NCI-H345 treated with DMSO at 0.1 percent for 48 hours (cell line): Measurements from ENCODE around the gene SNED1.

Experiments used
- DNase-seq: peaks from one replicate; lab custom pipeline; 2025; ENCODE audit not compliant: unreplicated experiment; lab: John Stamatoyannopoulos, UW

The SNED1 gene

DNA sequence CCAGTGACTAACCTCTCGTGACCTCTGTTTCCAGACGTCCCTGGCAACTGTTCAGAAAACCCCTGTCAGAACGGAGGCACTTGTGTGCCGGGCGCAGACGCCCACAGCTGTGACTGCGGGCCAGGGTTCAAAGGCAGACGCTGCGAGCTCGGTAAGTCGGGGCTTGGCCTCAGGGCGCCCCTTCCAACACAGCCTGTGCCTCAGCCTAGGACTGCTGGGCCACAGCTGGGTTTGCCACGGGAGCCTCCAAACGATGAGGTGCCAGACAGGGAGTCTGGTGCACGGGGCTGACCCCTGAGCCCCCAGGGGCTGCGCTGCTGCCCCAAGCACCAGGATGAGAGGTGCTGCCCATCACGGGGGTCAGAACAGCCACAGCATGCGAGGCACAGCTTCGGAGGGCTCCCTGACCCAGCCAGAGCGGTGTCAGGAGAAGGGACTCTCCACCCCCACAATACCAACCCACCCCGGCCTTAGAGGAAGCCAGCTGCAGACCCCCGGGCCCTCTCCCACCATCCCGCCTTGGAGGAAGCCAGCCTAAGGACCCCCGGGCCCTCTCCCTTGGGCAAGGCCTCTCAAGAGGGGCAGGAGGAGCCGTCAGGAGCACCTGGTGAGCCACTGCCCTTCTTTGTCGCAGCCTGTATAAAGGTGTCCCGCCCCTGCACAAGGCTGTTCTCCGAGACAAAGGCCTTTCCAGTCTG lies 83.4 kb downstream of the SNED1 start:
- DNase-seq: no peak

DNA sequence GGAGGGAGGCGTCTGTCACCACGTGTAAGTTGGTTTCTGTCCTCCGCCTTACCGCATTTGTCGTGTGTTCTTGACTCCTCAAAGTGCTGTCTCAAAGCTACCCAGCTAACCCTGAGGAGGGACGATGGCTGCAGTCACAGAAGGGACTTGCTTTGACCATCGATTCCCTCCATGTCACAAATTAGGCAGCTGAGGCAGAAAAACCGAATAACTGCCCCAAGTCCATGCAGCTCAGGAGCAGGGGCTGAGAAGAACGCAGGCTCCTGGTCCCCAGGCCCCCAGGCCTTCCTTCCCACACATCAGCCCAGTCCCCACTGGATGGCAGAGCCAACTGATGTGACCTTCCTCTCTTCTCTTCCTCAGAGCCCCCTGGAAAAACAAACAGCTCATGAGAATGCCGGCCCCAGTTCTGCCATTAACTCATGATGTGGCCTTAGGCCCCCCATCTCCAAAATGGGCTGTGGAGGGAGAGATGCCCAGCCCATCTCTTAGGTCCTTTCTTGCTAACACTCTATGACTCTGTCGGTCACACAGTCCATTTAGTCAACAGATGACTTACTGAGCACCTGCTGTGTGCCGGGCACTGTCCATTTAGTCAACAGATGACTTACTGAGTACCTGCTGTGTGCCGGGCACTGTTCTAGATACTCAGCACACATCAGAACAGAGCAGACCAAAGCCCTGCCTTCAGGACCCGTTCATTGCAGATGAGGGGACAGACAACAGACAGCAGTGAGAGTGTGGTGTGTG lies 84.1 kb downstream of the SNED1 start:
- DNase-seq: no peak

DNA sequence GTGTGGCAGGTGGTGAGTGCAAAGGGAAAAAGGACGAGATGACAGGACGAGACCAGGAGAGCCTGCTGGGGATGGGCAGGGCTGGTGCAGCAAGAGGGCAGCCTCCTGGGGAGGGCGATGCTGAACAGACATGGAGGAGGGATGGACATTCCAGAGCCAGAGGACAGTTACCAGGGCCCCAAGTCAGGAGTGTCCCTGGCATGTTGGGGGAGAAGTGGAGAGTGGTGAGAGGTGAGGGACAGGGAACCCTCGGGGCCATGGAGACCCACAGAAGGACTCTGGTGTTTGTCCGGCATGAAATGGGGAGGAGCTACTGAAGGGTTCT lies 84.6 kb downstream of the SNED1 start:
- no peak for DNase-seq

DNA sequence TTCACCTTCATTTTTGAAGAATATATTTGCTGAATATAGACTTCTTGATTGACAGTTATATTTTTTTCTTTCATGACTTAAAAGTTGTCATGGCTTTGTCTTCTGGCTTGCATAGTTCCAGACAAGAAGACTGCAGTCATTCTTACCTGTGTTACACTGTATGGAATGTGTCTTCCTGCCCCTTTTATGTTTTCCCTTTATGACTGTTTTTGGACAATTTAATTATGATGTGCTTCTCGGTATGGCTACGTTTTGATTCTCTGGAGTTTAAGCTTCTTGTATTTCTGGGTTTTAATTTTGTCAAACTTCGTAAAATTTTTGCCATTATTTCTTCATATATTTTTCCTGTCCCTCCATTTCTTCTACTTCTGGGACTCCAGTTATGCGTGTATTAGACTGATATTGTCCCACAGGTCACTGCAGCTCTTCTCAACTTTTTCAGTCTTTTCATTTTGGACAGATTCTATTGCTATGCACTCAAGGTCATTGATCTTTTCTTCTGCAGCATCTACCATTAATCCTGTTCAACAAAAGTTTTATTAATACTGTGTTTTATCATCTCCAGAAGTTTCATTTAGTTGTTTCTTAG lies 86.5 kb downstream of the SNED1 start:
- no peak for DNase-seq

DNA sequence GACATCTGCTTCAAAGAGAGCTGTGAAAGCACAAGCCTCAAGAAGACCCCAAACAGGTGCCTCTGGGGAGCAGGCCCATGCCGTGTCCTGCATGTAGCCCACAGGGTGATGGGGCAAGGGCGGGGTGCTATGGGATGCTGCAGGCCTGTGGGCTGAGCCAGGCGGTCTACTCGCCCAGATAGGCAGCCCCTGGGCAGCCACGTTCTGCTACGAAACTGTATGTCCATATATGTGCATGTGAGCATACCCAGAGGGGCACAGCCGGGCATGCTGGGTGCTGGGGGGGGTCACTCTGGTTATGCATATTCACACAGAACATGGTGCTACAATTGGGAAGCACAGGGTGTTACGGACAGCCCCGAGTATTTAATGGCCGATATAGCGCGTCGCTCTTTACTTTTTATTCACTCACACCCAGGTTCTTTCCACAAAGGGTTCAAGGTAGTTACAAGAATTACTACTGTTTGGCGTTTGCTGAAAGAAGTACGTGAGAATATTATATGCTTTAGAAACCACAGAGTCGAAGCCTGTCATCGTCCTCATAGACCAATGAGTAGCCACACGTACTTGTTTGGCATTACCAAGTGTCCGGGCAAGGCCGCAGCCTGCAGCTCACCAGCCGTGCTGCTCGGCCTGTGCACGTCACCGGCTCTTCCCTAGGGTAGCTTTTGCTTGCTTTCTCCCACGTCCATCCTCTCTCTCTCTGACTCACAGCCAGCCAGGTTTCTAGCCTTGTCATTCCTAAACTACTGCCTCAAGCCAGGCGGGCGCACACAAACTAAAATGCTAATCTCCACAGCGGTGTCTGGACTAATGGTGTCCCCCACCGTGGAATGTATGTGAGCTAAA lies 89.2 kb downstream of the SNED1 start:
- DNase-seq: no peak

DNA sequence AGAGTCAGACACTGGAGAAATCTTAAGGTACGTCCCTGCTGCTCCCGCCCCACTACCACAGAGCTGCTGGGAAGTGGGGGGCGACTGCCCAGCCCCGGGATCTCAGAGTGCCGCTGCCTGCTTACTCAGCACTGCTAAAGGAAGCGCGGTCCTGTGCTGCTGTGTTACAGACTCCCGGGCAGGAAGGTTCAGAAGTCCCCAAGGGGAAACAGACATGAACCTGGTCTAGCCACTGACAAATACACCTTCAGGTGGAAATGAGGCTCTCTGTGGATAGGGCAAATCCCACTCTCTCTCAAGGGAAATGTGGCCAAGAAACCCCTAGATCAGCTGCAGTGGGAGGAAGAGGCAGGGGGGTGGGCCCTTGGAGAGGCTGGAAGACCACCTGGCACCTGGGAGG lies 90.0 kb downstream of the SNED1 start:
- no peak for DNase-seq

DNA sequence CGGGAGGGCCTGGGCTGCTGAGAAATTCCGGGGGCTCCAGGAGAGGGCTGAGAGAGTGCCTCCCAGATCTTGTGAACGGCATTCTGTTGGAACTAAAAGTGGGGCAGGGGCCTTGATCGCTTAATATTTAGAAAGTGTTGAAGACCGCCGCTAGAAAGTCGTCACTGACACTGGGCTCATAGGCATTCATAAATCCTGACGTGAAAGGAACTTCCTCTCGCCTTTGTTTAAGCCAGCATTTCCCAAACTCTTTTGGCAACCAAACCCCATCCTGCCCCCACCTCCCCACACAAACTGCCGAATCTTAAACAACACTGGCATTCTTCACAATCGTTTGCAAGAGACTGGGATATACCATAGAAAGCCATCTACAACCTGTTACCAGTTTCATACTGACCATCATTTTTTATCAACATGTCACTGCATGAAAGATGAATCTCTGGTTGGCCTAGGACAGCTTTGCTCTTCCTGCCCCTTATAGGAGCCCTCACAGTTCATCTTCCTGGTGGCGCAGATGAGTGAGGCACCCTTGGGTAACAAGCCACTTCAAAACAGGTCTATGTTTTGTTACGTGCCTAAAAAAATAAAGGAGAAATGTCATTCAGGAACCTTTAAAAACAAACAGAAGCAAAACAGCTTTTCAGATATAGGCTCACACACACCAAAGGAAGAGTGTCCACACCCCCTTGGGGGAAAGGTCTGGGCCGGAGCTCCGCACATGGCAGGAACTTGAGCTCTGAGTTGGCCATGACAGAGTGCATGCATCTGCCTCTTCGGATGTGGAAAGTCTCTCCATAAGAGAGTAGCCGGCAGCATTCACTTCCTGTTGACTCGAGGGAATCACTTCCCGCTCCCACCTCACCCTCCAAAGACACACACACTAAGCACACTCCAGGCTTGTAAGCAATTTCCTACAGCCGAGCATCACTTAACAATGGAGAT lies 90.6 kb downstream of the SNED1 start:
- DNase-seq: no peak

DNA sequence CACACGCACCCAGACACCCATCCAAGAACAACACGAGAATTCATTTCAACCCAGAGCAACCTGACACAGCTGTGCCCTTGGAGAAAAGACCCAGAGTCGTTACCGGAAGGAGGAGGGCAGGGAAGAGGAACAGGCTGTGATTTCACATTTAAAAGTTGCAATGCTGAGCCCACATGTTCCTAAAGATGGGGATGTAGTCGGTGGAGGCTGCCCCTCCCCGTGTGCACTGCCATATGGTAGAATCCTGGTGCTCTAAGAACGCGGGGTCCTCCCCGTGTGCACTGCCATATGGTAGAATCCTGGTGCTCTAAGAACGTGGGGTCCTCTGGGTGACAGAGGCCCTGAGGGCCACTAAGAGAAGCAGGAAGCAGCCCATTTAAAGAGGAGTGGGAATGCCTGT lies 92.8 kb downstream of the SNED1 start:
- no peak for DNase-seq

DNA sequence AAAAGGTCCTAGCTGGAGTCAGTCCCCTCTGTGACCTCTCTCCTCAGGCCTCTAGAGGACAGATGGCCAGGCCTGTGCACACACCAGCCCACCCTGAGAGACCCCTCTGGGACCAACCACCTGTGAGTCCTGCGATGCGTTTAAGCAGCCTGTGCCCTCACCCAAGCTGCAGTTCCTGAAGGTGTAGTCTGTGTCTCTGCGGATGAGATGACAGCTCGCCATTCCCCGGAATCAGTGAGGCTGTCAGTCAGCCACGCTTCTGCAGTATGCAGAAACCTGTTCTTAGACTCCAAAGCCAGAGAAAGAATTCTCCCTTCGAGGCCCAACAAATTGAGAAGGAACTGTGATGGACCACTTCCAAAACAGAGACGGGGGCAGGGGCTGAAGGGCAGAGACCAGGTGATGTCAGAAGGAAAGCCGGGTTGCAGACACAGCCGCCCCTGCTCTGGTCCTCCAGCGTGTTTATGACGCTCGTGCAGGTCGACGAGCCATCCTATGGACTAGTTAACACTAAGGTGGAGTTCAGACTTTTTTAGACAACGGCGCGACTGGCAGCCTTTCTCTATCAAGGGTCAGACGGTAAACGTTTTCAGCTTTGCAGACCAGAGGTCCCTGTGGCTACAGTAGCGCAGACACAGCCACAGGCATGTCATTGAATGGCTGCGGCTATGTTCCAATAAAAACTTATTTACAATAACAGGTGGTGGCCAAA lies 93.5 kb downstream of the SNED1 start:
- no peak for DNase-seq

DNA sequence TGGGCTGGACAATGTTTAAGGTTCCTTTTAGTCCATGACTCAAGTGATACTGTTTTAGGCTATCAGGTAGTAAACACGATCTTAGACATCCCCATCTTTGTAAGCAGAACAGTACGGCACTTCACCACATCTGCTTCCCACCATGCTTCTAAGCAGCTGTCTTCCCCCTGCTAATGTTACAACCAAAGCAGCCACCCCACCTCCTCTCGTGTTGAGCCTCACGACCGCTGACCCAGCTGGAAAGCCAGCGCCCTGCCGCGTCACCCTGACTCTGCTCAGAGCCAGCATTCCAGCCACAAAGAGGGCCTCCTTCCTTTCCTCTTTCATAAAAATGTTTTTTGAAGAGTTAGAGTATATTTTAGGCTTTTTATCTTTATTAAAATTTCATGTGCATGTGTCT lies 94.3 kb downstream of the SNED1 start:
- DNase-seq: no peak

DNA sequence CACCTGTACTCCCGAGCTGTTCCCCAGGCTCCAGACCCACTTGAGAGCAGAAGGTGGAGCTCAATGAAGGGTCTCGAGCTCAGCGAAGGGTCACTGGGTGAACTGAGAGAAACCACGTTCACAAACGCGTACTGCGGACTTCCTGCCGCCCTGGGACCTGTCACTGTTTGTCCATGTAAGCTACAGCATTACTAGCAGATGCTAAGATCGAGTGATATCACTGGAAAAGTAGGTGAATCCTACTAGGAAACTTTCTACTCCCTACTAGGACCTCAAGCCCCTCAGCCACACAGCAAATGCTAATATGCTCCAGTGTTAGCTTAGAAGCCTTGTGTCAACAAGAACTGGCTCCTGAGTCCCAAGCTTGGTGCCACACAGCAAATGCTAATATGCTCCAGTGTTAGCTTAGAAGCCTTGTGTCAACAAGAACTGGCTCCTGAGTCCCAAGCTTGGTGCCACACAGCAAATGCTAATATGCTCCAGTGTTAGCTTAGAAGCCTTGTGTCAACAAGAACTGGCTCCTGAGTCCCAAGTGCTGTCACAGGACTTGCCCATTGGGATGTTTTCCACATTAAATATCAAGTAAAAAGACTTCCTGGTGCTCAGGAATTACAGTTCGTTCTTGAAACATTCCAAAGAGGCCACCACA lies 94.8 kb downstream of the SNED1 start:
- peak; percentile 18 for DNase-seq

DNA sequence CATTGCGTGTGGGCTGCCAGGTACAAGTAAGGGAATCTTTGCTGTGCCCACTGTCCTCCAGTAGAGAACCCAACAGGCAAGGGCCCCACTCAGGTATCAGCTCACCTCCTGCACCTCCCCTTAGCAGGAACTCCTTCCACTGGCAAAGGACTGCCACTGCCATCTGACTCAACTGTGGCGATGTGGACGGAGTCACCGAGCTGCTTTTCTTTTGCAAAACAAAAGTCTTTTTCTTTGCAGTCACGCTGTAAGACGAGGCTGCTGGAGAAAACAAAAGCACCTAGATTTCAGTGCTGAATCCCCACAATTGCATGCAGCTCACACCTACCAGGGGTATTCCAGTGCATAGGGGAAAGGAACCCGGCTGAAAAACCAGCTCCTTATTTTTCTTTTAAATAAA lies 95.8 kb downstream of the SNED1 start:
- DNase-seq: no peak

DNA sequence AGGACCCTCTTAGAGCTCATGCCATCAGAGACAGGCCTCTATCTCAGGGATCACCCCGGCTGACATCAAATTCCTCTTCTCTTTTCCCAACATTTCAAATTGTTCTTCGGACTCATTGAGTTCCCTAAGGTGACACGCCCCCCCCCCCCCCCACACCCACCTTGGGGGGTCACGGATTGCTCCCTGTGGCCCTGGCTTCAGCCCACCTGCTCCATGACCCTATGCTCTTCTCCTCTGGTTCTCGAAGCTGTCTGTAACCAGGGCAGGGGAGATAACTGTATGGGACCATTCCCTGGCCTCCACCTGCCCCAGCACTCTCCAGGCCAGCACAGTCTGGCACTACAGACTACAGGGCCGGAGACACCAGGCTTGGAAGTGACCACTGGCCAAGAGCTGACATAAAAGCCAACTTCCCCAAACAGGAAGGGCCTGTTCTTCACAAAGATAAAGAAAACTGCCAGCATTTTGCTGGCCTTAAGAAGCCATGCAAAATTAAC lies 96.6 kb downstream of the SNED1 start:
- no peak for DNase-seq

DNA sequence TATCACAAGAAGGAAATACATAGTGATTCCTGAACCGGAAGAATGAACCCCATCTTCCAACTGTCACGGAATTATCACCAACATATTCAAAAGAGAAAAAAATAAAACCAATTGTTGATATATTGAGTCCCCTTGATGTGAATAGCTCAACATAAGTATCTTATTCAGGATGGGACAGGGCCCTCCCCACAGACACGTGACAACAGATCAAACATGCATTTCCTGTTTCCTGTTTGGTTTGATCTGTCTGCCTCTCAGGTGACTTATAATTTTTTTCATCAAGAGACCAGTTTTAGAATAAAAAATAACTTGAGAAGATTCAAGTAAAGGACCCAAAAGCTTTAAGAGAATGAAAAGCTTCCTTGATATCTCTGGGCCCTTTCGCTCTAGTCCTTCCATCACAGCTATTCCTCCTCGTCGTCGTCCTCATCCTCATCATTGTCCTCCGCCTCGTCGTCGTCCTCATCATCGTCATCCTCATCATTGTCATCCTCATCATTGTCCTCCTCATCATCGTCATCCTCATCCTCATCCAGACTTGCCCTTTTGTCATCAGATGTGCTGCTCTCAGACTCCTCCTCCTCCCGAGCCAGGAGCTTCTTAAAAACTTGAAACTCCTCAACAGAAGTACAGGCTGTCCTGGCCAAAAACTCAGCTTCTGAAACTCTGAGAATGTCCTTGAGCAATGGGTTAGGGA lies 97.3 kb downstream of the SNED1 start:
- DNase-seq: no peak

DNA sequence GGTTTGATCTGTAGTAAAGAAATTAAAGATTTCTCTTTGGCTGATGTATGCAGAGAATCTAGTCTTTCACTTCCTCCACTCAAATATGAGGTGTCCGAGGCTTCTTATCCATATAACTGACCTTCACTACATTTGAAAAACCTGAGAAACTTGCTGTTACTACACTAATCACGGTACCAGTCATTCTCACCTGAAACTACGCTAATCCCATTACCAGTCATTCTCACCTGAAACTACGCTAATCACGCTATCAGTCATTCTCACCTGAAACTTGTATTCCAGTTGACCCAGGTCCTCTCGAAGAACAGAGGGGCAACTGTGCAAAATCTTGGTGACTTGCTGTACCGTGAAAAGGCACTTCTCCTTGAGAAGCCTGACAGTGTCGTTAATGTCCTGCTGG lies 98.6 kb downstream of the SNED1 start:
- no peak for DNase-seq

DNA sequence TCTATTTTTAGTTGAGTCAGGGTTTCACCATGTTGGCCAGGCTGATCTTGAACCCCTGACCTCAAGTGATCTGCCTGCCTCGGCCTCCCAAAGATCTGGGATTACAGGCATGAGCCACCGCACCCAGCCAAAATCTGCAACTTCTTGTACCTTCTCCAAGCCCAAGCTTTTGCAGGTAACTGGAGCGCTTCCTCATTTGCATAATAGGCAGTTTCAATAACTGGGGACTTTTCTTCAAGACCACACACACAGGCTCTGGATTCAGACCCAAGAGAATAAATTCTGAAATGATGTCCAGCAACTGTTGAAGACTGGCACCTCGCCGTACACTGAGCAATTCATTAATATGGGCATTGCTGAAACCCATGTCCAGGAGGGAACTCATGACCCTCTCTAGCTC lies 100.8 kb downstream of the SNED1 start:
- DNase-seq: no peak

DNA sequence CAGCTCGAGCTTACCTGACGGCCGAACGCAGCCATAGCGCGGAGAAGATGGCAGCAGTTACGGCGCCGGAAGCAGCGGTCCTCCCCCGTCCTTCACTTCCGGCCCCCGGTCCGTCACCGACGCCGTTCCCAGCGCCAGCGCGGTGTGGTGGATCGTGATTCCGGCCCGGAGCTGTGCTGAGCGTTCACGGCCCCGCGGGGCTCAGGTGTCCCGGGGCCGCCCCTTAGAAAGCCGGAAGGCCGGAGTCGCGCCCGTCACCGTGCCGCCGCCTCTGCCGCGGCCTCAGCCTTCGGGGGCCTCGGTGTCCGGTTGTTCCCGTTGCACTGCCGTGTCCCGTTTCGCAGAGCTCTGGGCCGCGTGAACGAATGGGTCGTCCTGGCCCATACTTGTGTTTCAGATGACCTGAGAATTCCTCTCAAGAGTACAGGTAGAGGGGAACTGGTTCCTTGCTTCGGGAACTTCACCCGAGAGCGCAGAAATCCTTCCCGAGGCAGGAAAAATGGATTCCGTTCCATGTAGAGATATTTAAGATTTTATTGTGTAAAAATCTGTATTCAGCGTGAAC lies 103.9 kb downstream of the SNED1 start, which contains the start of gene MTERF4:
MTERF4 (minus strand) TSS at position 49 of the 565 bp plus-strand sequence; CDS start at position 35, 14 bp downstream.
- peak; percentile 78 for DNase-seq

DNA sequence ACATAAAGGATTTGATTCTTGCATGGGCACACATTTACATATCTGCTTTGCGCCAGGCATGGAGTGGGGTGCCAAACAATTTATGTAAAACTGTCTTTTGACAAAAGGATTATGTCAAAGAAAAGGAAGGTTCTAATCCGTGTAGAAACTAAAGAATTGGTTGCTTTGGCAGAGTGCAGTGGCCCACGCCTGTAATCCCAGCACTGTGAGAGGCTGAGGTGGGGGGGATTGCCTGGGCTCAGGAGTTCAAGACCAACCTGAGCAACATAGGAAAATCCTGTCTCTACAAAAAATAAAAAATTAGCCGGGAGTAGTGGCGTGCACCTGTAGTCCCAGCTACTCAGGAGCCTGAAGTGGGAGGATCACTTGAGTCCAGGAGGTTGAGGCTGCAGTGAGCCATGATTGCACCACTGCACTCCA lies 104.8 kb downstream of the SNED1 start:
- no peak for DNase-seq
